Ovary (tissue), 3 donors: ENCODE data around the gene FRMPD2.

ENCODE experiments used
- CTCF ChIP-seq, 3 donors: fragments of 450-650 bp in 2 of 3; fragments of 200-600 bp in 1 of 3; IDR thresholded peaks; one replicate each; pipeline versions ENCODE4 v1.5.1 to v1.8.0; 2016 to 2022; ENCODE audit warnings: antibody characterized with exemption in 3 of 3, mild to moderate bottlenecking in 1 of 3
- EP300 ChIP-seq: sonication (generic); formaldehyde crosslinking; IDR thresholded peaks from one replicate; pipeline ENCODE4 v1.6.1; 2017; ENCODE audit warnings: antibody characterized with exemption
- POLR2A ChIP-seq: fragments of 450-650 bp; IDR thresholded peaks from one replicate; pipeline ENCODE4 v1.6.1; 2017; ENCODE audit warnings: antibody characterized with exemption, mild to moderate bottlenecking, moderate library complexity
- donor health status: DM: no; HTN: no; CAD: no.

DNA sequence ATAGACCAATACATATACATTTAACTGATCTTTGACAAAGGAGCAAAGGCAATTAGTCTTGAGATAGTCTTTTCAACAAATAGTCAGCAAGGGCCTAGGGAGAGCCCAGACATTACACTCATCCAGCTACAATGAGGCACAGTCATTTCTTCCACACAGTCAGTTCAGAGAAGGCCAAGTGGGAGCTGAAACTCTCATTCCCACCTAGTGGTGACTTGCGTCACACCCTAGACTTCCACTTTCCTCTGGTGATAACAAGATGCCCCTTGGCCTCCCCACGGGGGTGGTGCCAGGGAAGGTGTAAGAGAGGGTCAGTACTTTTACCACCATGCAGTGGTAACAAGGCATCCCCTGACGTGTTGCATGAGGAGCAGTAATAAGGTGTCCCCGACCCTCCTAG, 8.0 kb downstream of the FRMPD2 start:
- TF ChIP-seq CTCF (IDR thresholded peaks at IDR 0.05) (no peak), POLR2A (no peak), EP300 (no peak)
